Heart left ventricle (tissue), 16 donors: ENCODE results near the gene LAMC3. TPM values are rescaled to one million over a fixed set of nuclear protein-coding genes. Genes with fewer than 3 reads are reported as not detected.

ENCODE experiments used
- ATAC-seq, 4 donors: fragments of 200-7000 bp; cut with Tn5 transposase; one replicate each; pipeline ENCODE4 v1.9.1; 2020 to 2022; ENCODE audit warnings: moderate library complexity in 4 of 4, mild to moderate bottlenecking in 3 of 4, moderate number of reproducible peaks in 1 of 4
- DNase-seq, 5 donors: peaks; one replicate each; pipeline ENCODE4 v3.0.0-alpha.2; 2020
- H3K27ac ChIP-seq, 12 donors: fragments of 200-600 bp; sonication (generic) in 4 of 12; one replicate each; pipeline versions ENCODE4 v1.5.0 to v1.8.0; 2016 to 2022; ENCODE audit warnings: mild to moderate bottlenecking in 2 of 12
- H3K27me3 ChIP-seq, 9 donors: fragments of 200-600 bp; sonication (generic) in 2 of 9; one replicate each; pipeline versions ENCODE4 v1.5.1 to v1.8.0; 2016 to 2022; ENCODE audit warnings: mild to moderate bottlenecking in 3 of 9
- H3K36me3 ChIP-seq, 9 donors: fragments of 200-600 bp; sonication (generic) in 2 of 9; one replicate each; pipeline versions ENCODE4 v1.5.0 to v1.8.0; 2018 to 2022; ENCODE audit warnings: mild to moderate bottlenecking in 2 of 9
- H3K4me1 ChIP-seq, 12 donors: fragments of 200-600 bp; sonication (generic) in 4 of 12; one replicate each; pipeline versions ENCODE4 v1.5.0 to v1.8.0; 2016 to 2022; ENCODE audit warnings: mild to moderate bottlenecking in 3 of 12
- H3K4me3 ChIP-seq, 12 donors: fragments of 200-600 bp; sonication (generic) in 4 of 12; one replicate each; pipeline versions ENCODE4 v1.5.0 to v1.8.0; 2017 to 2022; ENCODE audit warnings: mild to moderate bottlenecking in 9 of 12, moderate library complexity in 4 of 12
- H3K9me3 ChIP-seq, 12 donors: fragments of 200-600 bp; sonication (generic) in 4 of 12; one replicate each; pipeline versions ENCODE4 v1.5.0 to v1.8.0; 2016 to 2022; ENCODE audit warnings: mild to moderate bottlenecking in 1 of 12
- CTCF ChIP-seq, 12 donors: fragments of 200-600 bp; sonication (generic) in 4 of 12; IDR thresholded peaks; one replicate each; pipeline versions ENCODE4 v1.5.0 to v1.8.0; 2018 to 2022; ENCODE audit warnings: antibody characterized with exemption in 12 of 12, mild to moderate bottlenecking in 5 of 12
- POLR2A ChIP-seq, 2 donors: fragments of 450-650 bp; IDR thresholded peaks; one replicate each; pipeline ENCODE4 v1.6.1; 2017; ENCODE audit warnings: antibody characterized with exemption in 2 of 2, mild to moderate bottlenecking in 2 of 2, moderate library complexity in 2 of 2
- WGBS, 4 donors: extraction: QIAGEN DNeasy Blood & Tissue Kit in 2 of 4; methylation state at CpG; one replicate each; pipeline versions ENCODE4 v1.1.5 to v1.1.7; 2013 to 2018; 5-methylcytosine and 5-hydroxymethylcytosine counted together
- intact Hi-C, 10 donors: fragments of 100-400 bp; cut with DNase I; formaldehyde crosslinking; loops; one replicate each; pipeline versions ENCODE4 v1.11.1 to v1.14.2; 2022
- polyA plus RNA-seq, 2 donors: library from polyadenylated mRNA; stranded (reverse); fragments of 200-250 nt; gene quantifications; one replicate each; pipeline ENCODE4 v1.2.3, GENCODE V29; 2013
- total RNA-seq, 9 donors: library from RNA; depleted of rRNA in 2 of 9; stranded (reverse); fragments of >200 nt in 2 of 9; fragmentation: NEBNext Ultra II Directional in 3 of 9; extraction: Animal tissue kit (Norgen Biotek cat#: 25700) in 3 of 9; gene quantifications; one replicate each; pipeline versions ENCODE4 v1.1.0 to v1.2.4, GENCODE V29; 2016 to 2023
- donor health status: ischemic (EF 13 %, LVEDD 7.1; RV severe dilation, severe dysfunction).
- donor health status: healthy with polysubstance abuse.
- donor health status: DM: no; HTN: yes; CAD: no.
- donor health status: DM: no; HTN: no; CAD: no.
- donor health status: ischemic (EF 25% LVEDD 6.9; RV normal size, moderate dysfunction).
- donor health status: ischemic (EF 25% LVEDD 5.7; RV mildly dilated, moderate dysfunction).
- donor health status: healthy.
- donor health status: DM: yes; HTN: yes; CAD: no.
- donor health status: ischemic (EF 35%, LVEDD 5.7; RV mildly dilated, moderate dysfunction).
- donor health status: nonischemic (EF 11% LVEDD 7.7; RV severe dilation, severe dysfunction).
- donor health status: DM: yes; HTN: yes; CAD: no.
- donor health status: PGD.
- donor health status: ischemic (EF 29% LVEDD 5.4; RV normal size, mild dysfunction).
- donor health status: nonischemic (EF 23%, LVEDD 6.1; RV moderate dilation, normal function).

Gene LAMC3
- total and polyA plus RNA-seq, 11 donors: 0.11 to 1.8 (median 0.67) TPM

- Histone ChIP-seq H3K4me3 (no peak overlapping the region), H3K36me3 (no peaks in the 10 kb centered on the region), H3K27me3 (peaks cover 0 to 10% (median 0%) of the 10 kb centered on the region in 9 donors), H3K9me3 (peaks cover 0 to 9% (median 0%) of the 10 kb centered on the region in 12 donors), H3K27ac (no peak overlapping the region), H3K4me1 (no peaks in the 10 kb centered on the region)
- DNase-seq: no peak
- 71 to 84% (median 77%) methylated on average over 2 of the region's 2 CpGs for WGBS, 4 donors
- ATAC-seq: peak in 1 of 4 donors; percentile 62
- TF ChIP-seq POLR2A (IDR thresholded peaks at IDR 0.05): no peak
- TF ChIP-seq CTCF (IDR thresholded peaks at IDR 0.05): no peak
- intact Hi-C loops: no loop called here
Measured at GRCh38 chr9:131020388-131020787, 11.4 kb downstream of the LAMC3 start.

- WGBS, 4 donors: 72 to 76% (median 76%) methylated on average over 7 of the region's 7 CpGs
- DNase-seq (no peak), ATAC-seq (no peak)
- H3K36me3 ChIP-seq: no peaks in the 10 kb centered on the region
- intact Hi-C loops: no loop called here
- H3K27ac ChIP-seq: no peak overlapping the region
- peaks cover 0 to 9% (median 0%) of the 10 kb centered on the region in 9 donors for H3K27me3 ChIP-seq
- H3K4me3 ChIP-seq: no peak overlapping the region
- H3K4me1 ChIP-seq: no peaks in the 10 kb centered on the region
- no peak for TF ChIP-seq POLR2A (IDR thresholded peaks at IDR 0.05)
- TF ChIP-seq CTCF (IDR thresholded peaks at IDR 0.05): no peak
- peaks cover 0 to 9% (median 0%) of the 10 kb centered on the region in 12 donors for H3K9me3 ChIP-seq
Measured at GRCh38 chr9:131020862-131021261, 11.9 kb downstream of the LAMC3 start.

DNA sequence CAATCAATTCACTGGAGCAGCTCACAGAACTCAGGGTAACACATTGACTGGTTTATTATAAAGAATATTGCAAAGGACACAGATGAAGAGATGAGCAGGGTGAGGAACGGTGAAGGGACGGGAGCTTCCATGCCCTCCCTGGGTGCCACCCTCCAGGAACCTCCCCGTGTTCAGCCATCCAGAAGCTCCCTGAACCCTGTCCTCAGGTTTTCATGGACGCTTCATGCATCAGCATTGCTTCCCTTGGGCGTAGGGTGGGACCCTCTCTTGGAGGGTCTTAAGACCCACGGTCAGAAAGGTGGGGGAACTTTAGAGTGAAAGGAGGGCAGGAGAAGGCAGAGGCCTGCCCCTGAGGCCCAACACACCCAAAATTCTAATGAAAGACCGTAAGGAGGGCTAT lies 12.8 kb downstream of the LAMC3 start:
- WGBS, 4 donors: 82 to 89% (median 87%) methylated on average over 7 of the region's 7 CpGs
- Histone ChIP-seq H3K27ac (no peak overlapping the region), H3K4me1 (no peaks in the 10 kb centered on the region), H3K27me3 (peaks cover 0 to 5% (median 0%) of the 10 kb centered on the region in 9 donors), H3K36me3 (no peaks in the 10 kb centered on the region), H3K4me3 (no peak overlapping the region), H3K9me3 (peaks cover 0 to 9% (median 0%) of the 10 kb centered on the region in 12 donors)
- TF ChIP-seq POLR2A (IDR thresholded peaks at IDR 0.05) (no peak), CTCF (IDR thresholded peaks at IDR 0.05) (no peak)
- DNase-seq (peak in 1 of 5 donors; percentile 30), ATAC-seq (no peak)
- intact Hi-C loops: no loop called here

- intact Hi-C loops: no loop called here
- ATAC-seq (no peak), DNase-seq (peak in 1 of 5 donors; percentile 40)
- H3K4me1 ChIP-seq: no peaks in the 10 kb centered on the region
- H3K4me3 ChIP-seq: no peak overlapping the region
- no peak for TF ChIP-seq POLR2A (IDR thresholded peaks at IDR 0.05)
- no peak for TF ChIP-seq CTCF (IDR thresholded peaks at IDR 0.05)
- H3K36me3 ChIP-seq: no peaks in the 10 kb centered on the region
- 82 to 88% (median 84%) methylated on average over 15 of the region's 15 CpGs for WGBS, 4 donors
- peaks cover 0 to 5% (median 0%) of the 10 kb centered on the region in 12 donors for H3K9me3 ChIP-seq
- H3K27ac ChIP-seq: no peak overlapping the region
- H3K27me3 ChIP-seq: peaks cover 0 to 5% (median 0%) of the 10 kb centered on the region in 9 donors
Measured at GRCh38 chr9:131024978-131025868, 16.2 kb downstream of the LAMC3 start.
